Skeletal muscle satellite cell (primary cell): ENCODE data around the gene OR2D3.
A peak's percentile ranks its signal among the peaks of the same experiment; 100 is the strongest.
"Not testable (repeated sequence)": the region's sequence is repeated elsewhere in the genome, so short reads cannot be mapped to it uniquely, and the experiment has no call there.

Experiments
- H3K27me3 ChIP-seq: 2 replicates; pipeline ENCODE4 v1.7.0; 2013; ENCODE audit warnings: low read length; ENCODE audit not compliant: control insufficient read depth, insufficient read depth
- H3K36me3 ChIP-seq: 2 replicates; pipeline ENCODE4 v1.7.0; 2013; ENCODE audit warnings: mild to moderate bottlenecking, control low read depth, low read length; ENCODE audit not compliant: insufficient read depth
- H3K4me1 ChIP-seq: 2 replicates; pipeline ENCODE4 v1.7.0; 2013; ENCODE audit warnings: low read length; ENCODE audit not compliant: control insufficient read depth, insufficient read depth
- H3K4me2 ChIP-seq: 2 replicates; pipeline ENCODE4 v1.7.0; 2013; ENCODE audit warnings: mild to moderate bottlenecking, low read length
- H3K4me3 ChIP-seq: 2 replicates; pipeline ENCODE4 v1.7.0; 2013; ENCODE audit warnings: low read length
- H3K9ac ChIP-seq: 2 replicates; pipeline ENCODE4 v1.7.0; 2013; ENCODE audit warnings: mild to moderate bottlenecking, low read depth, low read length, moderate library complexity
- H3K9me3 ChIP-seq: replicated peaks from 2 replicates; pipeline ENCODE4 v1.7.0; 2013; ENCODE audit warnings: mild to moderate bottlenecking, control low read depth, low read length

OR2D3 gene

DNA sequence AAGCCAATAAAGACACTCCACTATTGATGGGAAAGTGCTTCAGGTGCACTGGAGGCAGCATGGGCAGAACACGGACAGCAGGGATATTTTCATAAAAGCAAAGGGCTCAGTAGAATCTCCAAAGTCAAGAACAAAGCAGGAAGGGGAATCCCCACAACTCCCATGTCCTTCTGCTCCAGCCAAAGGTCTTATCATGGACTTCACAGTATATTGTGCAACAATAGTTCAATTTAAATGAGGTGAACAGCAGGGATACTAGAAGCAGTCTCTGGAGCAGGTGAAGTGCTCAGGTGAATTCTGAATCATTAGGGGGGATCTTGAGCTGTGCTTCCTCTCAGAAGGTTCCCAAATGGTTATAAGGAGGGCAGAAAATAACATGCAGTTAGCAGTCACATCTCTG is 21.9 kb upstream of the OR2D3 start:
- H3K9ac ChIP-seq = no peak overlapping the region
- no peaks in the 10 kb centered on the region for H3K9me3 ChIP-seq
- H3K4me2 ChIP-seq = no peak overlapping the region
- H3K36me3 ChIP-seq = no peaks in the 10 kb centered on the region
- no peaks in the 10 kb centered on the region for H3K4me1 ChIP-seq
- H3K27me3 ChIP-seq = no peaks in the 10 kb centered on the region
- no peak overlapping the region for H3K4me3 ChIP-seq

DNA sequence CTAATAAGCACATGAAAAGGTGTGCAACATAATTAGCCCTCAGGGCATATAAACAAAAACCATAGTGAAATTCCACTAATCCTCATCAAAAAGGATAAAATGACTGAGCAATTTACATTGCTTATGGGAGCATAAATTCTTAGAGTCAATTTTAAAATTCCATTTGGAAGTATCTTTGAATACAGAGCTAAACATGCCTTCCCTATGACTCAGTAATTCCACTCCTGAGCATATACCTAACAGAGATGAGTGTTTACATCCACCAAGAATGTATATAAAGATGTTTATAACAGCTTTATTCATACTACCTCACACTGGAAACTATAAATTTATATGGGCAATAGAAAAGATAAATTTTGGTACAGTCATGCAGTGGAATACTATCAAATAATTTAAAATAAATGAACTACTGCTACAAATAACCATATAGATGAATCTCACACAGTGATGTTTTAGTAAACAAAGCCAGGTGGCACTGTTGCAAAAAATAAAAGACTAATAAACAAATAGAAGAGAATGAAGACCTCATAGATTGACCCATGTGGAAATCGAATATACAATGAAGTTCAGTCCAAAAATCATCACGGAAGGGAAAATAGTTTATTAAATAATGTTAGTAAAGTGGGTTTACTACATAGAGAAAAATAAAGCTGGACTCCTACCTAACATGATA is 20.3 kb upstream of the OR2D3 start:
- Histone ChIP-seq H3K9me3 (no peaks in the 10 kb centered on the region), H3K4me2 (no peak overlapping the region), H3K27me3 (no peaks in the 10 kb centered on the region), H3K4me3 (no peak overlapping the region), H3K4me1 (no peaks in the 10 kb centered on the region), H3K9ac (no peak overlapping the region), H3K36me3 (no peaks in the 10 kb centered on the region)

DNA sequence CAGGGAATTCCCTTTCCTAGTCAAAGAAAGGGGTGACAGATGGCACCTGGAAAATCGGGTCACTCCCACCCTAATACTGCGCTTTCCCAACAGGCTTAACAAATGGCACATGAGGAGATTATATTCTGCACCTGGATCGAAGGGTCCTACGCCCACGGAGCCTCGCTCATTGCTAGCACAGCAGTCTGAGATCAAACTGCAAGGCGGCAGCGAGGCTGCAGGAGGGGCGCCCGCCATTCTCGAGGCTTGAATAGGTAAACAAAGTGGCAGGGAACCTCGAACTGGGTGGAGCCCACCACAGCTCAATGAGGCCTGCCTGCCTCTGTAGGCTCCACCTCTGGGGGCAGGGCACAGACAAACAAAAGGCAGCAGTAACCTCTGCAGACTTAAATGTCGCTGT is 16.0 kb upstream of the OR2D3 start:
- not testable (repeated sequence) for H3K36me3 ChIP-seq, H3K4me1 ChIP-seq, H3K4me2 ChIP-seq, H3K4me3 ChIP-seq, H3K9ac ChIP-seq, H3K27me3 ChIP-seq, H3K9me3 ChIP-seq

DNA sequence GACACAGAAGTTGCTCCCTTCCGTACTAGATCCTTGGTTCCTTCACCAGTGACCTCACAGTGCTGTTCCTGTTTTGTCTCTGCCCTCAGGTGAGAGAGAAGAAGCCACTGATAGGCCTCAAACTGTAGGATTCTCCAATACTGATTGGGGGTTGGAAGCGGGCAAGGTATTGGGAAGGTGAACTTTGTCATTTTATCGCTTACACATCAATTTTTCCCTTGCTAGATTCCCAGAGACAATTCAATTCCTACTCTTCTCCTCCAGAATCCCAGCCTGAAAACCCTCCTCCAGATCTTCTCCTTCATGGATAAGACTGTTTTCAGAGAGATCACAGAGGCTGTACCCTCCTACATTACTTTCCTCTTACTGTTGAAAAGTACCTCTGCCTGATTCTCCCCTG is 9.4 kb upstream of the OR2D3 start:
- Histone ChIP-seq H3K4me1 (no peaks in the 10 kb centered on the region), H3K4me2 (no peak overlapping the region), H3K36me3 (no peaks in the 10 kb centered on the region), H3K9me3 (no peaks in the 10 kb centered on the region), H3K27me3 (no peaks in the 10 kb centered on the region), H3K4me3 (no peak overlapping the region), H3K9ac (no peak overlapping the region)

DNA sequence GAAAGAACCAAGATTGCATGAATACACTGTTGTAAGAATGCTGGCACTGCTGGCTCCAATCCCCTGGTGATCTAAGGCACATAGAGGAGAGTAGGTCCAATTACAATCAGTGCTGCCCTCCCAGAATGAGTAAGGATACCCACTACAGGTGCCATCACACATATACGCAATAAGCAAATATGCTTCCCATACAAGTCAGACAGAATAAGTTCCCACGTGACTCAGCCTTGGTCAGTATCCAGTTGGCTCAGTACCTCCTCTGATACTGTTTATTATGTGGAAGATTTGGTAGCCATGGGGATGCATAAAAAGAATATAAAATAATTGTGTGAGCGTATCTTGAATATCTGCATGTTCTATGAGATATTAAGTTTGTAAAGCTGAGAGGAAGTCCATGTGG is 8.9 kb upstream of the OR2D3 start:
- H3K4me2 ChIP-seq = no peak overlapping the region
- H3K9ac ChIP-seq = no peak overlapping the region
- H3K27me3 ChIP-seq = no peaks in the 10 kb centered on the region
- H3K4me1 ChIP-seq = no peaks in the 10 kb centered on the region
- no peaks in the 10 kb centered on the region for H3K9me3 ChIP-seq
- no peaks in the 10 kb centered on the region for H3K36me3 ChIP-seq
- H3K4me3 ChIP-seq = no peak overlapping the region

DNA sequence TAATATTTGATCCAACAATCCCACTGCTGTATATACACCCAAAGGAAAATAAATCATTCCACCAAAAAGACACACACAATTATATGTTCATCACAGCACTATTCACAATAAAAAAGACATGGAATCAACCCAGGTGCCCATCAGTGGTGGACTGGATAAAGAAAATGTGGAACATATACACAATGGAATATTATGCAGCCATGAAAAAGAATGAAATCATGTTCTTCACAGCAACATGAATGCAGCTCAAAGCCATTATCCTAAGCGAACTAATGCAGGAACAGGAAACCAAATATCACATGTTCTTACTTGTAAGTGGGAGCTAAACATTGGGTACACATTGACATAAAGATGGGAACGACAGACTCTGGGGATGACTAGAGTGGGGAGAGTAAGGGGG is 1.1 kb upstream of the OR2D3 start:
- Histone ChIP-seq H3K4me1 (no peaks in the 10 kb centered on the region), H3K27me3 (no peaks in the 10 kb centered on the region), H3K9me3 (no peaks in the 10 kb centered on the region), H3K36me3 (no peaks in the 10 kb centered on the region), H3K4me3 (no peak overlapping the region), H3K9ac (no peak overlapping the region), H3K4me2 (no peak overlapping the region)

DNA sequence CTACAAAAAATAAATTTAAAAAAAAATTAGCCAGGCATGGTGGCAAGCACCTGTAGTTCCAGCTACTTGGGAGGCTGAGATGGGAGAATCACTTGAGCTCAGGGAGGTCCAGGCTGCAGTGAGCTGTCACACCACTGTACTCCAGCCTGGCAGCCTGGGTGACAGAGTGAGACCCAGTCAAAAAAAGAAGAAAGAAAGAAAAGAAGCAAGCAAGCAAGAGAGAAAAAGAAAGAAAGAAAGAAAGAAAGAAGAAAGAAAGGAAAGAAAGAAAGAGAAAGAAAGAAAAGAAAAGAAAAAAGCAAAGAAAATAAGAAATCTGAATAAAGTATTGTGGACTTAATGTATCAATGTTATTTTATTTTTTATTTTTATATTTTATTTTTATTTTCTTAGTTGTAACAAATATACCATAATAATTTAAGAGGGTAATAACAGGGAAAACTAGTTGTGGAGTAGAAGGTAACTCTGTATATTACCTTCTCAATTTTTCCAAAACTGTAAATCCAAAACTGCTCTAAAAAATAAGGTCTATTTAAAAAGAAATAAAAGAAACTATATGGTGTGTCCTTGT is 4.3 kb downstream of the OR2D3 start:
- no peaks in the 10 kb centered on the region for H3K27me3 ChIP-seq
- H3K4me2 ChIP-seq = no peak overlapping the region
- no peak overlapping the region for H3K4me3 ChIP-seq
- H3K36me3 ChIP-seq = no peaks in the 10 kb centered on the region
- no peak overlapping the region for H3K9ac ChIP-seq
- no peaks in the 10 kb centered on the region for H3K9me3 ChIP-seq
- H3K4me1 ChIP-seq = peaks cover 14% of the 10 kb centered on the region

DNA sequence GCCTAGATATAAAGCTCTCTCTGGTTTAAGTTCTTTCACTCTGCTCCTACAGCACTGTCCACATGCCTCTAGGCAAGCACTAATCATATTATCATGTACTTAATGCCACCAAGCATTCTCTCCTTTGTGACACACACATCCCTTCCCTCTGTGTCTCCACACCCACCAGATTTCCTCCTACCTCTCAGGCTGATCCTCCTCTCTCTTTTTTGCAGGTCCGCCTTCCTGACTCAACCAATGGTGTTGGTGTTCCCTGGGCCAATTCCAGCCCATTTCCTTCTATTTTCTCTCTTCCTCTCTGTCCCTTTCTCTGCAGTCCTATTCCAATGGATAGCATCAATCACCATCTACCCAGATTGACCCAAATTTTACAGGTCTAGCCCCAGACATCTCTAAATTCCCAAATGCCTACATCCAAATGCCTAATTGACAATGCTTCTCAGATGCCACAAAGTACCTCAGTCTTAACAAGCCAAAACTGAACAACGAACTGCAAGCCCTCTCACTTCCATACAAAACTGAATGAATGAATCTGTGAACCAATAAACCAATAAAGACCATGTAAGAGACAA is 4.9 kb downstream of the OR2D3 start:
- H3K36me3 ChIP-seq = no peaks in the 10 kb centered on the region
- peak overlapping the region; percentile 90 for H3K4me2 ChIP-seq
- H3K9me3 ChIP-seq = no peaks in the 10 kb centered on the region
- peaks cover 14% of the 10 kb centered on the region for H3K4me1 ChIP-seq
- peak overlapping the region; percentile 83 for H3K4me3 ChIP-seq
- H3K27me3 ChIP-seq = no peaks in the 10 kb centered on the region
- H3K9ac ChIP-seq = peak overlapping the region; percentile 80

DNA sequence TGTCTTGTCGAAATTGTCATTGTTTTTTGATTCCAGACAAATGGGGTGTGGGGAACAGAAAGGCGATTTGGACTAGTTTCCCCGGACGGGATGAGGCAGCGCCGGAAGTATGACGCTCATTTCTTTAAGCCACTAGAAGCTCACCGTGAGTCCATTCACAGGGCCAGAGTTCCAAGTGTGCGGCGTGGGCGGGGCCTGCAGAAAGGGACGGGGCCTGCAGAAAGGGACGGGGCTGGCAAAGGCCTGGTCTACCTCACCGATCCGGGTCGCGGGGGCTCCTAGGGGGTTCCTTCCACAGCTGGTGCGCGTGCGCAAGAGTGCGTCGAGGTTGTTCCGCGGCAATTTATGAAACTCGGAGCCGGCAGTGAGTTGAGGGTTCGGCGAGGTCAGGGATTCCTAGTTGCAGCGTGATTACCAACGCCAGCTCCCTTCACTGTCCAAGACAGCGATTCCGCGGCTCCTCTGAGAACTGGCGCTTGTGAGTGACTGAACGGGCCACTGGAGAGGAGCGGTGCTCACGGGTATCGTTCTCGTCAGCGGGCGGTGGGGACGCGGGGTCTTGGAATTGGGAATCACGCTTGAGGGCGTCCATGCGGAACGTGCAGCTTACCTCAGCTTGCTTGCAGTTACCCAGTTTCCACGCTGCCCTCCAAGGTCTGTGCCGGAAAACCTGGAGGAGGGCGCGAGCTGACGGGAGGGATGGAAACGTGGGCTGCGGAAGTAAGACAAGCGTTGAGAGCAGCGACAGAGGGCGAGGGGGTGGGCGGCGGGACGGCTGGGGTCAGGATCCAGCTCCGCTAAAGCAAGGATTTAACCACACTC is 5.6 kb downstream of the OR2D3 start, which contains the start of gene ZNF215:
Gene ZNF215 (plus strand): TSS at position 219 of the 822 bp plus-strand sequence. CDS start 5,847 bp downstream, outside the sequence.
- Histone ChIP-seq H3K4me2 (peak within 1 kb of the TSS; percentile 90), H3K4me1 (peaks cover 14% of the 10 kb centered on the region), H3K4me3 (peak within 1 kb of the TSS; percentile 83), H3K9me3 (no peaks in the 10 kb centered on the region), H3K27me3 (no peaks in the 10 kb centered on the region), H3K36me3 (no peaks in the 10 kb centered on the region), H3K9ac (peak within 1 kb of the TSS; percentile 80)

DNA sequence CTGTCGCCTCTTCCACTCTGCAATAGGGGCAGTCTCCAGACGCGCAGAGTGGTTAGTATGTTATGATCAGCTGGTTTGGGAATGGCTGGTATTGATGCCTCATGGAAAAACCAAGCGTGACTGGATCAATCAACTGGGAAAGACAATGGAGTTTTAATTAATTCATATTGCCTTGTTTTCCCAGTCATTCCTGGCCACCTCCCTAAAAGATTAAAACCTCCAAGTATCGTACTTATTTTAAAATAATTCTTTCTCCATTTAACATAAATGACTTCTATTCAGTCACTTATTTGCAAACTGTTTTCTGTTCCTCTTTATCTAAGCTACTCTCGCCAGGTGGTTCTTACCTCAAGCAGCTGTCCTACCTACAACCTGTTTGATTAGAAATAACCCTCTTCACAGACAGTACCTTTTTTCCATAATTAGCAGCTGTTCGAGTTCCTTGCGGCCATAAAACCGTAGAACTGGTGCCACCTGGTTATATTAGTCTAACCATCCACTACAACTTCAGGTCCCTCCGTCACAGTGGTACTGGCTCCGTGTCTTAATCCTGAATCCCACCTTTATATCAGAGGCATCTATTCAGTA is 6.3 kb downstream of the OR2D3 start:
- no peaks in the 10 kb centered on the region for H3K36me3 ChIP-seq
- H3K4me1 ChIP-seq = peaks cover 14% of the 10 kb centered on the region
- no peaks in the 10 kb centered on the region for H3K9me3 ChIP-seq
- peak overlapping the region; percentile 90 for H3K4me2 ChIP-seq
- no peaks in the 10 kb centered on the region for H3K27me3 ChIP-seq
- H3K9ac ChIP-seq = peak overlapping the region; percentile 80
- peak overlapping the region; percentile 83 for H3K4me3 ChIP-seq

DNA sequence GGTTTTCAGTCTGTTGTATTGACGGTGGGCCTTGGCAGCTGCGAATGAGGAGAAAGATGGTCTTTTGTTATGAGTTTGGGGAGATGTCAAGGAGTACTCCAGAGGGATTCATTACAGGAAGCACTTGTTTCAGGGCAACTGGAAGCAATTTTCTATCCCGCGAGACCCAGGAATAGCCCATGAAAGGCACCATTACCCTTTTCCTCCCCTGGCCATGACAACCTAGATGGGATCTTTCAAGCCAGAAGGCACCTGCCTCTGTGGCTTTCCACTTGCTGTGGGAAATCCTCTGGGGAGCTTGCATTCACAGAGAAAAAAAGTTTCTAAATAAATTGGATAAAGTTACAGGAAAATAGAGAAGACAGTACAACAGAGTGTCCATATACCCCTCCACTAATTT is 8.1 kb downstream of the OR2D3 start:
- H3K27me3 ChIP-seq = no peaks in the 10 kb centered on the region
- H3K9ac ChIP-seq = no peak overlapping the region
- H3K36me3 ChIP-seq = no peaks in the 10 kb centered on the region
- H3K9me3 ChIP-seq = no peaks in the 10 kb centered on the region
- H3K4me1 ChIP-seq = peaks cover 14% of the 10 kb centered on the region
- H3K4me3 ChIP-seq = no peak overlapping the region
- H3K4me2 ChIP-seq = no peak overlapping the region
